Testis (tissue), 2 donors: ENCODE data around the gene SH3RF3.

ENCODE experiments used
- POLR2A ChIP-seq: fragments of 450-650 bp; IDR thresholded peaks from one replicate; pipeline ENCODE4 v1.6.1; 2017; ENCODE audit warnings: antibody characterized with exemption, mild to moderate bottlenecking, moderate library complexity
- TF ChIP-seq, protein P1 (sequence below), 3 experiments: fragments of 450-650 bp in 2 of 3; fragments of 200-600 bp in 1 of 3; sonication (generic) in 1 of 3; IDR thresholded peaks; one replicate each; pipeline ENCODE4 v1.5.1; 2016 to 2019; ENCODE audit warnings: antibody characterized with exemption in 3 of 3, mild to moderate bottlenecking in 2 of 3, moderate library complexity in 1 of 3

- TF ChIP-seq, protein P1, sequence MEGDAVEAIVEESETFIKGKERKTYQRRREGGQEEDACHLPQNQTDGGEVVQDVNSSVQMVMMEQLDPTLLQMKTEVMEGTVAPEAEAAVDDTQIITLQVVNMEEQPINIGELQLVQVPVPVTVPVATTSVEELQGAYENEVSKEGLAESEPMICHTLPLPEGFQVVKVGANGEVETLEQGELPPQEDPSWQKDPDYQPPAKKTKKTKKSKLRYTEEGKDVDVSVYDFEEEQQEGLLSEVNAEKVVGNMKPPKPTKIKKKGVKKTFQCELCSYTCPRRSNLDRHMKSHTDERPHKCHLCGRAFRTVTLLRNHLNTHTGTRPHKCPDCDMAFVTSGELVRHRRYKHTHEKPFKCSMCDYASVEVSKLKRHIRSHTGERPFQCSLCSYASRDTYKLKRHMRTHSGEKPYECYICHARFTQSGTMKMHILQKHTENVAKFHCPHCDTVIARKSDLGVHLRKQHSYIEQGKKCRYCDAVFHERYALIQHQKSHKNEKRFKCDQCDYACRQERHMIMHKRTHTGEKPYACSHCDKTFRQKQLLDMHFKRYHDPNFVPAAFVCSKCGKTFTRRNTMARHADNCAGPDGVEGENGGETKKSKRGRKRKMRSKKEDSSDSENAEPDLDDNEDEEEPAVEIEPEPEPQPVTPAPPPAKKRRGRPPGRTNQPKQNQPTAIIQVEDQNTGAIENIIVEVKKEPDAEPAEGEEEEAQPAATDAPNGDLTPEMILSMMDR (IDR thresholded peaks at IDR 0.05) = no peak
- no peak for TF ChIP-seq POLR2A
These were observed 142.9 kb downstream of the SH3RF3 start for GRCh38 chr2:109271920-109272319.
